Activated CD4-positive, alpha-beta T cell treated with anti-CD3 and anti-CD28 coated beads, Interleukin-2, amount 50 U/mL, for 24 hours (primary cell): Measurements from ENCODE around the gene ZNF101.
A peak's percentile ranks its signal among the peaks of the same experiment; 100 is the strongest.

Source experiments
- DNase-seq, 2 donors: peaks; one replicate each; pipeline ENCODE4 v3.0.0-alpha.2; 2020; ENCODE audit warnings: low read depth in 1 of 2, low spot score in 1 of 2

ZNF101 gene

DNA sequence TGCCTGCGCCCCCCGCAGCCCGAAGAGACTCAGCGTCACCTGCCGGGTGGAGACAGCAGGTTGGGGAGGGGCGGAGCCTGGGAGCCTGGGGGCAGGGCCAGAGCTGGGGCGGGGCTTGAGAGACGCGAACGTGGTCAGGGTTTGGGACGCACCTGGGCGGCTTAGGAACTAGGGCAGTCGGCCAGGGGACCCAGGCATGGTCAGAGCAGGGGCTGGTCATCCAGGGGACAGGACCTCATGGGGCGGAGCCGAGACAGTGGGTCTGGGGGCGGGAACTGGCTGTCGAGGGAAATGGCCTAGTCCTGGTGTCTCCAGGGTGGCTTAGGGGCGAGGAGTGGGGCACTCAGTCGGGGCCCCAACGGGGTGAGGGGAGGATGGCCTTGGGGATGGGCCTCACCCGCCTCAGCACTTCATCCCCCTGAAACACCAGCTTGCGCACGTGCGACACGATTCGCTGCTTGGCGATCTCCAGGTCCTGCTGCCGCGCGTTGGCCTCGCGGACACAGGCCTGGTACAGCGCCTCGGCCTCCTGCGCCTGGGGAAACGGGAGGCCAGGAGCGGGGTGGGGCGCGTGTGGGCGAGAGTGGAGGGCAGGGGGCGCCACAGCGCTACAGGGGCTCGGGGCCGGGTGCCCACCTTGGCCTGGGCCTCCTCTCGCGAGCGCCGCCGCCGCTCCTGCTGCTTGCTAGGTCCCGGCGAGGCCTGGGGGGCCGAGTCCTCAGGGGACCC, 31.0 kb upstream of the ZNF101 start:
- DNase-seq: no peak

DNA sequence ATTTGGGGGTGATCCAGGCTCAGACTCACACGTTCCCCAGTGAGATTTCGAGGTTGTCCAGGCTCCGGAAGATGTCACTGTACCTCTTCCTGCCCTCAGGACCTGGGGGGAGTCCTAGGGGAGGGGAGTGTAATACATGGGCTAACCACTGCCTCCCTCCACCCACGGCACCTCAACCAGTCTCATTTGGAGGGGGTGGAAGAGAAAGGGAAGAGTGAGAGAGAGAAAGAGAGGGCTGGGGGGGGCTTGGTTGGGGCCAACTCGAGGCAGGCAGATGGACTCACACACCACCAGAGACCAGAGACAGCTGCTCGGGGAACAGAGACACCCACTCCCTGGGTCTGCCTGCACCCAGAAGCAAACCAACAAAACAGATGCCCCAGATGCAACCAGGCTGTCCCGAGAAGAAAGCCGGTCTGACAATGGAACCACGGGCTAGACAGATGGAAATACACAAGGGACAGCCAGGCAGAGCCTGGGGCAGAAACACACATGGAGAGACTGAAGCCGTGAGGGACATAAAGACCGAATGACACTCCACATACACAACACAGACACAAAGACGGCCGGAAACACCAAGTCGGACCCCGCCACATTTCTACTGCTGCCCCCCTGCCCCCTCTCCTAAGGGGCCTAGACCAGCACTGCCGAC, 26.0 kb upstream of the ZNF101 start:
- peak in 1 of 2 donors; percentile 14 for DNase-seq

DNA sequence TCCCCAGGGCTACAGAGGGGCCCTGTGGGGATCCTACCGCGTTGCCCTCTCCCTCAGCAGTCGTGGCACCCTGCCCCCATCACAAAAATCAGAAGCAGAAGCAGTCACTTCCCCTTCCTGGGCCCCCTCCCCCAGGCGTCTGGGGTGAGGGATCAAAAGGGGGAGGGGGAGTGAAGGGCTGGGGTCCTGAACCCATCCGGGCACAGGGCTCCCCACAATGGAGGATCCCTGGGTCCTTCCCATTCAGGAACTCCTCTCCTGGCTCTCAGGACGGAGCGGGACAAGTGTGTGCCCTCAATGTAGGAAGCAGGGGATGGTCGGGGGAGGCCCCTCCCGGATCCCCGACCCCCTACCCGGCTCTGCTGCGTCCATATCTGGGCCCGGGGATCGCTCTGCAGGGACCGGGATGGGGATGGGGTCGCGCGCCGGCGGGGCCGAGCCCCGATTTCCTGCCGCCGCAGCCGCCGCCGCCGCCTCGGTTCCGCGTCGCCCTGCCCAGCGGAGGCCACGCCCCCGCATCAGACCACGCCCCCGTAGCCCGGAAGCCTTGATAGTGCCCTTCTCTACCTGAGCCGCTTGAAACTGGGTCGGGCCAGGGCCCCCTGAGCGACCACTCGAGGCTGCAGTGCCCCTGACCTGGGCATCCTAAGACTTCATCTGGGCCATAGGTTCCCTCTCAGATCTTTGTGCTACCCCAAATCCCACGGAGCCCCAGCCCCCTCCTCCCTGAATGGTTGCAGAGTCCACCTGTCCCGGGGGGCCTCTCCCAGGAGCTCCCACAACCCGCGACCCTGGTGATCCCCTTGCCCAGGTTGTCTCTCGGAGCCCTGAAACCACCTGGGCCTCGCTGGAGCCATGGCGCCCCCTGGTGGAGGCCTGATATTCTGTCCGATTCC, 25.2 kb upstream of the ZNF101 start, which contains the start of gene GMIP:
Gene GMIP, minus strand, starts transcription at position 500 of the 896 bp plus-strand sequence. Its CDS starts 128 bp downstream, at position 372.
- peak; percentile 74 to 77 for DNase-seq

DNA sequence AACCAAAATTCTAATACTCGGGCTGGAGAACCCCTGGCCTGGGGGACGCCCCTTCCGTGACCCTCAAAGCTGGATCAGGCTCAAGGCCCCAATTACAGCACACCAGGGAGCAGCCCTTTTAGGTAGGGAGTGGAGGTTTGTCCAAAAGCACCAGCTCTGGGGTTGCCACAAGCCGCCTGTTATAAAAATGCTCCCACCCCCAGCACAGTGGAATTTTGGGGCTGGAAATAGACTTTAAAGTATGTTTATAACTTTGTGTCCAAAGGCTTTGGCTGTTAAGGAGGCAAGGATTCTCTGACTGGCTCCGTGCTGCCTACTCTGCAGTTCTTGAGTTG, 24.6 kb upstream of the ZNF101 start:
- no peak for DNase-seq

DNA sequence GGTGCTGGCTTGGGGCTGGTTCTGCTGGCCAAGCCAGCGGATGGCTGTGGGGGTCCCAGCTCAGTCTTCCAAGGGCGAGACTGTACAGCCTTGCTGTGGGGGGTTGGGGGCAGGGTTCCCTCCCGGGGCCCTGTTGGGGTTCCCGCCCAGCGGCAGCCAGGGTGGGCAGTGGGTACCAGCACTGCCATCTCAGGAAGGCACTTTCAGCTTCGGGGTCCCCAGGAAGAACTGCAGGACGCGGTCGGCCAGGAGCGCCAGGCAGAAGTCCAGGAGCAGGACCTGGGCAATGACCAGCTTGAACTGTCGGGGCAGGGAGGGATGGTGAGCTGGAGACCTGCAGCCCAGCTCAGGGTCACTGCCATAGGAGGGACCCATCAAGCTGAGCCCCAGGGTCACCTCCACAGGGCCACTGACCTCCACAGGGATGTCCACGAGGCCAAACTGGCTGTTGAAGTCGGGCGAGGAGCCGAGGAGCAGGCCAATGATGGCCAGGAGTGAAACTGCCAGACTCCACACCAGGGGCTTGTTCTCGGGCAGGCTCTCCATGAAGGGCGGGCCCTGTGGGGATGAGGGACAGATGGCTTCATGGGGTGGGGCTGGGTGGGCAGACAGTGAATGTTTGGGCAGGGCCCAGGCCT, 23.3 kb upstream of the ZNF101 start:
- DNase-seq: no peak

DNA sequence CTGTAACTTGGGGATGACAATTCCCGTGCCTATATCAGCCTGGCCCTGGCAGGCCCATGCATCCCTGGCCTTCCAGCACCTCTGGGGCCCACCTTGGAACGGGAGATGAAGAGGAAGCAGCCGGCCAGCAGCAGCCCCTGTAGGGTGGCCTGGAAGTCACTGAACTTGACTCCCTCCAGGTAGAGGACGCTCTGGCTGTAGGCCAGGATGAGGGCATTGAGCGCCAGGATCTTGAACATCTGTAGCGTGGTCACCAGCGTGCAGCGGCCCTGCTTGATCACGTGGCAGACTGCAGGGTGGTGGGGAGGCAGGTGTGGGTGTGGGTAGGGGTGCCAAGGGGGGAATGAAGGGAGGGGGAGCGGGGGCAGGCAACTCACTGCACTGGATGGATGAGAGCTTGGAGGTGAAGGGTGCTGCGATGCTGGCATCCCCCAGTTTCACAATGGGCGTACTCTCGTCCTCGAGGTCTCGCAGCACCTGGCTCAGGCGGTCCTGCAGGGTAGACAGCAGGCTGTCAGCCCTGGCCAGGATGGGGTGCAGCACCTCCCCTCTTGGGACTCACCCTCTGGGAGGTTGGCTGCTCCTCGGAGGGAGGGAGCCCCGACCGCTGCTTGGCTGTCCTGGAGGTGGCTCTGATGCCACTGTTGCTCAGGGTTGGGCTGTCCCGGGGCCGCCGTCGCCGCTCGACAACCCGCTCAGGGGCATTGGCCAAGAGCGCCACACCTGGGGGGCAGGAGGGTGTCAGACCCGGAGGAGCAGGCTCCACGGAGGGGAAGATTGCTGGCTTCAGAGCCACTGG, 21.4 kb upstream of the ZNF101 start:
- DNase-seq: no peak

DNA sequence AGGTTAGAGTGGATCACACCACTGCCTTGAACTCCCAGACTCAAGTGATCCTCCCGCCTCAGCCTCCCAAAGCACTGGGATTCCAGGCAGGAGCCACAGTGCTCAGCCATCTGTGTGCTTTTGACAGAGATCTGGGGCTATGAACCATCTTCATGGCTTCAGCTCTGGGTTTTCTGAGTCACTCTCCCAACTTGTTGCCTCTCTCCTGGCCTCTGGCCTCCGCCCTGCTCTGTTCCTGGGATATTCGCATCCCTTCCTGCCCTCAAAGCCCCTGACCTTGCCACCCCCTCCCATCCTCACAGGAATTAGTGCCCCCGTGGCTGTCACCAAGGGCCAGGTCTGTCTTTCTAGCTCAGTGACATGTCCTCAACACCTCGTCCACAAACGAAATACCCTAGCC, 19.5 kb upstream of the ZNF101 start:
- no peak for DNase-seq

DNA sequence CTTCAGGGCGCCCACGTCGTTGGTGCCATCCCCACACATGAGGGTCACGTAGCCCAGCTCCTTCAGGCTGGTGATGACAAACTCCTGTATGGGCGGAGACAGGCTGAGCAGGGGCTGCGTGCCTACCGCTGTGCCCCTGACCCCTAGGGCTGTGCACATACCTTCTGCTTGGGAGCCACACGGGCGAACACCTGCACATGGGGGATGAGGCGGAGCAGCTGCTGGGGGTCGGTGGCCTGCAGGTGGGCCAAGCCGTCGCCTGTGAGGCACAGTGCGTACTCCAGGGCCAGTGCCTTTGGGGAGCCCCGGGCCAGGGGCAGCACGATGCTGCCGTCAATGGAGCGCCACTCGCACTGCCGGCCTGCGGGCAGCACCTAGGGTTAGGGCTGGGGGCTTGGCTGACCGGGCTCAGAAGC, 19.1 kb upstream of the ZNF101 start:
- no peak for DNase-seq

DNA sequence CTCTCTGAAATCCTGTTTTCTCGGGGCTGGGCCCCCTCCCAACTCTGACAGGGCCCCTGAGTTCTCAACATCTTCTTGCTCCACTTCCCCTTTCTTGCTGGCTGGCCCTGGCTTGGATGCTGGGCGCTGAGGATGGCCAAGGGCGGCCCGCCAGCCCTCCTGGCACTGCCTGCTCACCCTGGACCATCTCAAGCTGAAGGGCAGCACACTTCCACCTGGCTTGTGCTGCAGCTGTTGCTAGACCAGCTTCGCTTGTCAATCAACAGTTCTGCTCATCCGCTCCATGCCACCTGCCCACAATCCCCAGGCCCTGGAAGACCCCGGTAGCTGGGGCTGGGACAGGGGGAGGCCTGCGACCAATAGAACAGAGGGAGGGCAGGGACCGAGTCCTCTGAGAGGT, 18.3 kb upstream of the ZNF101 start:
- DNase-seq: no peak

DNA sequence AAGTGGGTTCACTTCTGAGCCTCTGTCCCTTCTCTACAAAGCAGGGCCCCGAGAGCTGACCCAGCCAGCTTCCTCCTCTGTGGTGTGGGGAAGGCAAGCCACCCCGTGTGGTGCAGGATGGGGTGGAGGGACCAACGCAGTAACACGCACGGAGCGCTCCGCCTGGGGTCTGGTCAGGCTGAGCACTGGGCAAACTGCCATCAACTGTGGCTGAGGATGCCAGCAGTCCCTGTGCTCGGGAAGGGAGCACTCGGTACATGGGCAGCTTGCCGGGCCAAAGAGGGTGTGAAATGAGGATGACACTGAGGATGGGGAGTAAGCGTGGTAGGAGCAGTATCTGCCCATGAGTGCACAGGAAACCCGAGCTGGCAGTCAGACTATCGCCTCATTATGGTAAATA, 17.6 kb upstream of the ZNF101 start:
- DNase-seq: no peak

DNA sequence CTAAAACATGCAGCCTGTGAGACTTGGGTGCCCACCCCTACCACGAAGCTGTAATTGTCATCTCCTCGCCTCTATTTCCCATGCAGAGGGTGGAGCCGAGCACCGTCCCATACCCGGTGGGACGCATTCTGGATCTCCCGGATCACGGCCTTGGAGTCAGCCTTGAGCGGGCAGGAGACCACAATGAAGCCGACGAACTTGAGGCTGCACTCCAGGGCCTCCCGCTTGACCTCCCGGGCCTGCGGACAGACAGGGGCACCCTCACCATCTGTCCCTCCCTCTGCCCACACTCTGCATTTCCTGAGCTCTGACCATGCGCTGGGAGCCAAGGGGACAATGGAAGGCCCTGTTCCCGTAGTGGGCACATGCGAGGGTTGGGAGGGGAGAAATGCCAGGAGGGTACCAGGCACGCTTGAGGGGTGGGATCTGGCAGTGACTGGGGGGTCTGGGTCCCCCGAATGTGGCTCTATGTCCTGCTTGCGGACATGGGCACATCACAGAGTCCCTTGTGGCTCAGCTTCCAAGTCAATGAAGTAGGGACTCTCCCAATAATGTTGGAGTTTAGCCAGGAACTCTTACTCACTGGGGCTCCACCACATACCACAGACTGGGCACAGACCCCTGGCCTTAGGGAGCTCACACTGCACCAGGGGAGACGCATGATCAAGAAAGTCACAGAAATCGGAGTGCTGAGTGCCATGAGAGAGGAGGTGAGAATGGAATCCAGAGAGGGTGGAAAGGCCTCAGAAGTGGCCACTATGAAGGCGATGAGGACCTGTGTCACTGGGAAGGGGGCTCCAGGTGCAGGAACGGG, 15.9 kb upstream of the ZNF101 start:
- no peak for DNase-seq

DNA sequence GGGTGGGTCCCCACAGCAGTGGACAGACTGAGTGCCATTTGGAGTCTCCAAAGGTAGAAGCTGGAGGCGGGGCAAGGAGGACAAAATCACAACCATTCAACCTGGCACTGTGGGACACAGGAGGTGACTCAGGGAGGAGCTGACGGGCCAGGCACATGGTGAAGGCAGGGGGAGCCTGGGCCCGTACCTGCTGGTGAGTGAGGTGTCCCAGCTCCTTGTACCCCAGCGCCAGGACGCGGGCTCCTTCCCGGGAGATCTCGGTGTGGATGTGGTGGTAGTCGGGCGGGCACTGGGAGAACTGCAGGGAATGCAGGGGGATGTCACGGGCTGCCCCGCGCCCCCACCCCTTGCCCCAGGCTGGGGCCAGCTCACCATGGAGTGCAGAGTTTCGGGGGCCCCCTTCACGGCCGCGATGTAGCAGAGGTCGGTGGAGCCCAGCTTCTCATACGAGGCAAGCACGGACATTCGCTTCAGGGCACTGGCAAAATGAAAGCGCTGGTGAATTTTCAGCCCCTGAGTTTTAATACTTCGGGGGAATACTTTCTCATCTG, 15.0 kb upstream of the ZNF101 start:
- no peak for DNase-seq

DNA sequence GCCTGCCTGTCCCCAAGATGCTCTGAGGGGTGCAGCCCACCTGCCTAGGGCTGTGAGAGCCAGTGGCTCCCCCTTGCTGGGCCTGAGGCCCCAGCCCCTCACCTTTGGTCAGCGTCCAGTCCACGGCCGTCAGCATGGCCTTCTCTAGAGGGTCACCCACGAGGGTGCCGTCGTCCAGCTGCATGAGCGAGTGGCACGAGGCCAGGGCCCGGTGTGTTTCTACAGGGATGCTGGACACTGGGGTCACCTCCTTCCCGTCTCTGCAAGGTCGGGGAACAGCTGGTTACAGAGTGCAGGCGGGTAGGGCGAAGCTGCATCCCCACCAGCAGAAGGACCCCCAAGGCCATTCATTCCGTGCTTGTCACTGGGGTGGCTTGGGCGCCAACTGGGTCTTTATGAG, 14.2 kb upstream of the ZNF101 start:
- DNase-seq: no peak

DNA sequence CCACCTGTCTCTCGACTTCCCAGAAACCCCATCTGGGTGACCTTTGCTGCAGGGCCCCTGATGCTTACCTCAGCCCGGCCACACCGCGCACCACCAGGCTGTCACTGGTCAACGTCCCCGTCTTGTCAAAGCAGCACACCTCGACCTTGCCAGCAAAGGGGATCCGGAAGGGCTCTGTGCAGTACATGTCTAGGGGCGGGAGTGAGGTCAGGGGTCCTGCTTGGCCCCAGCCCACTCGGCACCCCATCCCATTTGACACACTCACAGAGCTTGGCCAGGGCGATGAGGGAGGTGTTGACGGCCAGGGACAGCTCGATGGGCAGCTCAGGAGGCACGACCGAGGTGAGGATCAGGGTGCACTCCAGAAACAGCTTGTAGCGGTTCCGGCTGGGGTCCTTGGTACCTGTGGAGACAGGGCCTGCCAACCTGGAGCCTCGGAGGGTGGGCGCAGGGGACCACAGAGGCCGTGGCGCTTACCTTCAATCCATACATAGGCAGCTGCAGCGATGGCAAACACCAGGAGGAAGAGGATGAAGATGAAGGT, 13.5 kb upstream of the ZNF101 start:
- DNase-seq: no peak

DNA sequence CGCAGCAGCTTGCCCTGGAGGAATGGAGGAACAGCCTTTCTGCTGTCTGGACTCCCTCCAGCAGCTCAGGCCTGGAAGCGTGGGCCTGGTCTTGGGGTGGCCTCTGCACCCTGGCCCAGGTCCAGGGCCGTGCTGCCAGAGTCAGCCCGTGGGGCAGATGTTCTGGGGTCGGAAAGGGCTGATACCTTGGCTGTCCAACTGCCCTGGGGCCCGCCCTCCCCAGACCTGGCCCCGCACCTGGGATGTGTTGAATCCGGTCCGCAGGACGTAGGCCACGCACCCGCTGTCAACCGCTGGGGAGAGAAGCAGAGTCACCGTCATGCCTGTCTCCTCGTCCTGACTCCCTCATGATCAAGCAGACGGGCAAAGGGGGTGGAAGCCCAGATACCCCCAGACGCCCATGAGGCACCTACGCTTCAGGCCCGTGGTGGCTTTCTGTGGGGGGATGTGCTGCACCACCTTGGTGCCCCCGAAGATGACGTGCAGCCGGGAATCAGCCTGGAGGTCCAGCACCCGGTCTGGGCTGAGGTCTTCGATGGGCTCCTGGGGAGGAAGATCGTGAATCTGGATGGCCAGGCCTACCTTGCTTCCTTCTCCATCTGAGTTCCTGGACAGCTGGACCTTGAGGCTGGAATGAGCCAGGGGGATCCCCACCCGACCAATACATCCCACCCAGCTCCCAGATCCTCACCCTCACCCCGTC, 12.8 kb upstream of the ZNF101 start:
- DNase-seq: no peak

DNA sequence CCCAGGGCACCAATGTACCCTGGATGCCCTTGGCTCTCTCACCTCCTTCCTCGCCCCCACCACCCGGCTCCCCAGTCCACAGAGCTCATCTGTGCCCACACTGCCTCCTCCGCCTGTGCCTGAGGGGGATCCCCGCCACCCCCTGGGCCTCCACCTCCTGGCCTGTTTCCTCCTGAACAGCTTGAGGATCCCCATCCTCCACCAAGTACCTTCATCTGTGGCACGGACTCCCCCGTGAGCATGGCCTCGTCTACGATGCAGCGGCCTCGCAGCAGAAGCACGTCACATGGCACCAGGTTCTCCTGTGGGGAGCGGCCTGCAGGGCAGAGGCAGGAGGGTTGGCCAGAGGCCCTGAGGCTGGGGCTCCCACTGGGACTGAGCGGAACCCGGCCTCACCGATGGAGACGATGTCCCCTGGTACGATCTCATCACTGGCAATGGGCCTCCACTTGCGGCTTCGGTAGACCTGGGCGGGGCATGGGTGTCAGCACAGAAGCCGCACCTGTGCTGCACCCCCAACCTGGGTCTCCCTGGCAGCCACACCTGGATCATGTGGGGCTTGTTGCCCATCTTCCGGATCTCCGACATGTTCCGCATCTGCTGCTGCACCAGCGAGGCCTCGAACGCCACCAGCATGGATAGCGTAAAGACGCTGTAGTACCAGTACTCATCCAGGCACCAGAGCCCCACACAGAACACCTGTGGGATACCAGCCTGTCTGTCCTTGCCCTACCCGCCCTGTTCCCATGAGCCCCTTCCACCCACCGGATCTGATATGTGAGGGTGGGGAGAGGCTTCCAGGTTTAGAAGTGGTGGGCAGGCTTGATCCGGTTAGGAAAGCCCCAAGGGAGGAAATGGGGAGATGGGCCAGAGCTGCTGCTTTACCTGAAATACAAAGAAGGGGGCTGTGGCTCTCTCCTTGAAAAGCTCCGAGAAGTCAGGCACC, 11.9 kb upstream of the ZNF101 start:
- no peak for DNase-seq

DNA sequence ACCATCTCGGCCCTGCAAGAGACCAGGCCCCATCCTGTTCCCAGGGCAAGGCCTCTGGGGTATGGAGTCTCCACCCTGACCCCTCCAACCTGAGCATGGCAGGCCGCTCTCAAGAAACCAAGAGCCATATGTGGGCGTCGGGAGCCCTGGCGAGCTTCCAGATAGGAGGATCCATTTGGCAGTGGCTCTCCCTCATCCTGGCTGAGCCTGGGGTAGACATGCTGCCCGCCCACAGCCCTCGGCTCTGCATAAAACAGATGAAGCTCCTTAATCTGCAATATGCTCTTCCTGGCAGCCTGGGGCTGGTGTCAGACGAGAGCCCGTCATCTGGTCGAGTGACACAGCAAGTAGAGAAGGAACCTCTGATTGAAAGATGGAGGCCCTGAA, 11.2 kb upstream of the ZNF101 start:
- DNase-seq: no peak
